ENCODE measurements around the gene COX7B2.

GRCh38 chr4:46852800-46853199 is 56.2 kb downstream of the COX7B2 start:
- TF ChIP-seq, protein P1, sequence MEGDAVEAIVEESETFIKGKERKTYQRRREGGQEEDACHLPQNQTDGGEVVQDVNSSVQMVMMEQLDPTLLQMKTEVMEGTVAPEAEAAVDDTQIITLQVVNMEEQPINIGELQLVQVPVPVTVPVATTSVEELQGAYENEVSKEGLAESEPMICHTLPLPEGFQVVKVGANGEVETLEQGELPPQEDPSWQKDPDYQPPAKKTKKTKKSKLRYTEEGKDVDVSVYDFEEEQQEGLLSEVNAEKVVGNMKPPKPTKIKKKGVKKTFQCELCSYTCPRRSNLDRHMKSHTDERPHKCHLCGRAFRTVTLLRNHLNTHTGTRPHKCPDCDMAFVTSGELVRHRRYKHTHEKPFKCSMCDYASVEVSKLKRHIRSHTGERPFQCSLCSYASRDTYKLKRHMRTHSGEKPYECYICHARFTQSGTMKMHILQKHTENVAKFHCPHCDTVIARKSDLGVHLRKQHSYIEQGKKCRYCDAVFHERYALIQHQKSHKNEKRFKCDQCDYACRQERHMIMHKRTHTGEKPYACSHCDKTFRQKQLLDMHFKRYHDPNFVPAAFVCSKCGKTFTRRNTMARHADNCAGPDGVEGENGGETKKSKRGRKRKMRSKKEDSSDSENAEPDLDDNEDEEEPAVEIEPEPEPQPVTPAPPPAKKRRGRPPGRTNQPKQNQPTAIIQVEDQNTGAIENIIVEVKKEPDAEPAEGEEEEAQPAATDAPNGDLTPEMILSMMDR (IDR thresholded peaks at IDR 0.05) = no peak
- no peak for TF ChIP-seq POLR2A (IDR thresholded peaks at IDR 0.05)
